ENCODE results near the gene NFE2L2. TPM values are rescaled to one million over a fixed set of nuclear protein-coding genes. Genes with fewer than 3 reads are reported as not detected.
A peak's percentile ranks its signal among the peaks of the same experiment; 100 is the strongest.

Gene NFE2L2
- total and polyA plus RNA-seq, 9 of the 15 experiments (the other 6 are each of a cell fraction or from before 2014, with no cell fraction given) = 29.3 to 120 (median 59.3) TPM

- TF ChIP-seq, protein P1, sequence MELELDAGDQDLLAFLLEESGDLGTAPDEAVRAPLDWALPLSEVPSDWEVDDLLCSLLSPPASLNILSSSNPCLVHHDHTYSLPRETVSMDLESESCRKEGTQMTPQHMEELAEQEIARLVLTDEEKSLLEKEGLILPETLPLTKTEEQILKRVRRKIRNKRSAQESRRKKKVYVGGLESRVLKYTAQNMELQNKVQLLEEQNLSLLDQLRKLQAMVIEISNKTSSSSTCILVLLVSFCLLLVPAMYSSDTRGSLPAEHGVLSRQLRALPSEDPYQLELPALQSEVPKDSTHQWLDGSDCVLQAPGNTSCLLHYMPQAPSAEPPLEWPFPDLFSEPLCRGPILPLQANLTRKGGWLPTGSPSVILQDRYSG (tag; conservative IDR thresholded peaks at IDR 0.05; ENCODE audit: low read depth) = no peak
- no peak for TF ChIP-seq ZNF408 (CRISPR knock-in tag; IDR thresholded peaks at IDR 0.05; ENCODE audit: low read depth)
- no peak for TF ChIP-seq HCFC1 (IDR thresholded peaks at IDR 0.05; ENCODE audit: low read depth, low read length)
Observed at GRCh38 chr2:177256026-177256425, 8.5 kb downstream of the NFE2L2 start (continued).

- intact Hi-C loops (cut with micrococcal nuclease) = loop anchor here (2.0 kb wide), 2 partner anchors 26 to 42 kb away; partner anchors contain the start of gene HNRNPA3
- in situ Hi-C loops (cut with MboI) = loop anchor here (5.0 kb wide), 1 partner anchor 88 kb away; no protein-coding TSS in a partner anchor
- TF ChIP-seq THRB (CRISPR knock-in tag; conservative IDR thresholded peaks at IDR 0.05) (0 out of 2 replicates have a peak, but pooled peaks have one; percentile 11), ERF (CRISPR knock-in tag; IDR thresholded peaks at IDR 0.05) (no peak), DMBX1 (CRISPR knock-in tag; IDR thresholded peaks at IDR 0.05; ENCODE audit: borderline replicate concordance) (0 out of 2 replicates have a peak, but pooled peaks have one; percentile 22), TEAD4 (IDR thresholded peaks at IDR 0.05; ENCODE audit: low read length) (0 out of 2 replicates have a peak, but pooled peaks have one; percentile 20), TEAD4 (CRISPR knock-in tag; IDR thresholded peaks at IDR 0.05; ENCODE audit: borderline replicate concordance) (no peak), GATAD2B (IDR thresholded peaks at IDR 0.05; ENCODE audit: borderline replicate concordance) (no peak), SIN3A (IDR thresholded peaks at IDR 0.05; ENCODE audit: borderline replicate concordance in 2 of 2, control insufficient read depth in 1 of 2, low read depth in 2 of 2, low read length in 2 of 2) (0 out of 4 replicates have a peak, but pooled peaks of 1 of the 2 experiments have one; percentile 37), NR3C1 (CRISPR knock-in tag; IDR thresholded peaks at IDR 0.05) (no peak)
- TF ChIP-seq, protein P2, sequence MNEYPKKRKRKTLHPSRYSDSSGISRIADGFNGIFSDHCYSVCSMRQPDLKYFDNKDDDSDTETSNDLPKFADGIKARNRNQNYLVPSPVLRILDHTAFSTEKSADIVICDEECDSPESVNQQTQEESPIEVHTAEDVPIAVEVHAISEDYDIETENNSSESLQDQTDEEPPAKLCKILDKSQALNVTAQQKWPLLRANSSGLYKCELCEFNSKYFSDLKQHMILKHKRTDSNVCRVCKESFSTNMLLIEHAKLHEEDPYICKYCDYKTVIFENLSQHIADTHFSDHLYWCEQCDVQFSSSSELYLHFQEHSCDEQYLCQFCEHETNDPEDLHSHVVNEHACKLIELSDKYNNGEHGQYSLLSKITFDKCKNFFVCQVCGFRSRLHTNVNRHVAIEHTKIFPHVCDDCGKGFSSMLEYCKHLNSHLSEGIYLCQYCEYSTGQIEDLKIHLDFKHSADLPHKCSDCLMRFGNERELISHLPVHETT (CRISPR knock-in tag; conservative IDR thresholded peaks at IDR 0.05 in 1 of 2, IDR thresholded peaks at IDR 0.05 in 1 of 2) = no peak
- TF ChIP-seq, protein P3, sequence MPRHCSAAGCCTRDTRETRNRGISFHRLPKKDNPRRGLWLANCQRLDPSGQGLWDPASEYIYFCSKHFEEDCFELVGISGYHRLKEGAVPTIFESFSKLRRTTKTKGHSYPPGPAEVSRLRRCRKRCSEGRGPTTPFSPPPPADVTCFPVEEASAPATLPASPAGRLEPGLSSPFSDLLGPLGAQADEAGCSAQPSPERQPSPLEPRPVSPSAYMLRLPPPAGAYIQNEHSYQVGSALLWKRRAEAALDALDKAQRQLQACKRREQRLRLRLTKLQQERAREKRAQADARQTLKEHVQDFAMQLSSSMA (CRISPR knock-in tag; IDR thresholded peaks at IDR 0.05) = no peak
Observed at GRCh38 chr2:177255227-177255601, 9.3 kb downstream of the NFE2L2 start.

More at GRCh38 chr2:177255227-177255601, 9.3 kb downstream of the NFE2L2 start:
- Histone ChIP-seq H3K4me2 (ENCODE audit: insufficient read depth, low read length) (peak overlapping the region; percentile 62), H3K4me1 (replicated peaks in 1 of 2; ENCODE audit: control insufficient read depth in 2 of 2, insufficient read depth in 2 of 2, low read length in 2 of 2) (peaks cover 35 to 76% of the 10 kb centered on the region in 2 experiments), H3K79me2 (ENCODE audit: control insufficient read depth, insufficient read depth, low read length) (peaks cover 100% of the 10 kb centered on the region), H3K9me3 (replicated peaks; ENCODE audit: control insufficient read depth, insufficient read depth, low read depth, low read length) (peaks cover 18% of the 10 kb centered on the region), H3K36me3 (ENCODE audit: control insufficient read depth, insufficient read depth, low read length) (peaks cover 74% of the 10 kb centered on the region), H3K4me3 (no peak overlapping the region), H4K20me1 (replicated peaks; ENCODE audit: control insufficient read depth, insufficient read depth, low read length) (peaks cover 57% of the 10 kb centered on the region), H3K27me3 (ENCODE audit: control insufficient read depth in 2 of 2, insufficient read depth in 2 of 2, low read length in 2 of 2) (no peaks in the 10 kb centered on the region), H3K9me1 (ENCODE audit: control insufficient read depth, insufficient read depth, low read length) (peaks cover 16% of the 10 kb centered on the region), H2AFZ (ENCODE audit: low read depth, low read length) (no peak overlapping the region), H3K27ac (ENCODE audit: extremely low read depth, low read depth, low read length) (peak overlapping the region; percentile 59; the same call in 2 of the 3 replicates), H3K9ac (ENCODE audit: insufficient read depth in 1 of 2, low read depth in 2 of 2, low read length in 2 of 2) (peak overlapping the region in 1 of 2 experiments; percentile 53; a peak in 1 of 4 replicates)
- ChIA-PET CTCF (ENCODE audit: low intra/inter-chr PET ratio) (interaction anchor here (0.6 to 1.5 kb wide), 2 partner anchors 89 to 91 kb away, joined by 4 read pairs; no protein-coding TSS in a partner anchor), POLR2A (interaction anchor here (0.6 to 10.9 kb wide), 16 partner anchors 9 to 691 kb away, joined by 3 to 199 read pairs (median 5); partner anchors contain the start of gene NFE2L2)
- BruUV-seq (replicated peaks) = no TSS peak
- ATAC-seq (peak; percentile 46), DNase-seq (ENCODE audit: extremely low read depth in 1 of 4, low spot score in 3 of 4) (peak in 1 of 4 experiments; percentile 53), FAIRE-seq (no peak)
- WGBS (ENCODE audit: insufficient coverage, low coverage, missing lambda C conversion rate) = 23% methylated on average over 2 of the region's 2 CpGs

Measured in K562 (cell line).